GM19351 (cell line): ENCODE results near the gene PLCH1.

Experiments used
- ATAC-seq: cut with Tn5 transposase; IDR thresholded peaks from one replicate; pipeline ENCODE4 v1.9.1; 2021; ENCODE audit warnings: mild to moderate bottlenecking, moderate library complexity; ENCODE audit not compliant: unreplicated experiment

Gene PLCH1

GRCh38 chr3:155365178-155365783, 379.6 kb downstream of the PLCH1 start:
- no peak for ATAC-seq

- no peak for ATAC-seq
These were observed 380.4 kb downstream of the PLCH1 start for GRCh38 chr3:155364492-155364891.

DNA sequence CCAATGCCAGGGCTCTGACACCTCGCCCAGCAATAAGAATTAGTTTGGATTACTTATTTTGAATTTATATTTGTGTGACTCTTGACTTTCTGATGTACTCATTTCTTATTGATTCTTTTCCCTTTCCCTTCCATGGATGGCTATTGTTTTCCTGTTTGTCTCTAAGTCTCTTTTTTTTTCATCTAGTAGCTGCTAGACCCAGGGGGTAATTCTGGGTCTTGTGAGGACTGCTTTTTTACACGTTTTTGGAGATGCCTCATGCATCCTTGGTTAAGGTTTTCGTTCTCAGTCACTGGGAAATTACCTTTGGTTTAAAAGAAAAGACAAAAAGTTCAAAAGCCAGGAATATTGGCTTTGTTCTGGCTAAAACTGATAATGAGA, 381.2 kb downstream of the PLCH1 start:
- no peak for ATAC-seq

GRCh38 chr3:155362808-155363689, 381.8 kb downstream of the PLCH1 start:
- no peak for ATAC-seq

DNA sequence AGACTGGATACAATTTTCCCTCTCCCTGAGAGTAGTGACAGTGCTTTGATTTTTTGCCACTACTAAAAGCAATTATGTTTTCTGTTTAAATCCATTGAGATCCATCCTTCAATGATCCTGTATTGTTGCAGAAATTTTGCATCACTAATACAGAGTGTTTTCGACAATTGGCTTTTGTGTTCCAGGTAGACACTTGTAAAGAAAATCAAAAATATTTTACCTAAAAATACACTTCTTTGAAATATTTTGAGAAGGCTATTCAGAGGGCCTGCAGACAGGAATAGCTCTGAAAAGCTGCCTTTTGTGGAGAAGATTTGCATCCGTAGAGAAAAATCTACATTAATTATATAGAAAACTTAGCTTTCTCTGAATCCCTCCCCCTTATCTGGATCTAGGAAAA, 384.6 kb downstream of the PLCH1 start:
- no peak for ATAC-seq

DNA sequence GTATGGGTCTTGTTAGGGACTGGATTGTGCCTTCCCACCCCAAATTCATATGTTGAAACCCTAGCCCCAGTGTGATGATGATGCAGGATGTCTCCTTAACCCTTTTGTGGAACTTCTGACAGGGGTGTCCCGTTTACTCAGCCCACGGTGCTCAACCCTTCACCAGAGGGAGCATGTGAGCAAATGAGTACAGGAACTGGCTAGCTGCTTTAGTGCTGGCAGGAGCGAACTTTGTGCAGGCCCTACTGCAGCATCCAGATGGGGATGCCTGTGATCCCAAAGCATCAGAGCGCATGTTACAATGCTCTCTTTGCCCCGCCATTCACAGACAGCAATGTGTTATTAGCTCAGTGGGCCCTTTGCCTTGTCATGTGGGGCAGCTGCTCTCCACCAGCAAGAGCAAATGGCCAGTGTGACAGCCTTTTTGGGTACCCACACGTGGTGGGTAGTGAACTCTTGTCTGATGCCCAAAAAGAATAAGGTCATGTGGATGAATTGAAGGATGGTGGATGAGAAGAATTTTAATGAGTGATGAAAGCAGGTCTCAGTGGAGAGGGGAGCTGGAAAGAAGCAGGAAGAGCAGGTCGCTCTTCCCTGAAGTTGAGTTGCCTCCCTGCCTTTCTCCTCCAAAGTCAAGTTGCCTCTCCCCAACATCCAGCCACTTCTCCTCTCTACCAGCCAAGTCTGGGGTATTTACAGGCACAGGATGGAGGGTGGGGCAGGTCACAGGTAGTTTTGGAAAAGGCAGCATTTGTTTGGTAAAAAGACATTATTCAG, 388.1 kb downstream of the PLCH1 start:
- no peak for ATAC-seq

DNA sequence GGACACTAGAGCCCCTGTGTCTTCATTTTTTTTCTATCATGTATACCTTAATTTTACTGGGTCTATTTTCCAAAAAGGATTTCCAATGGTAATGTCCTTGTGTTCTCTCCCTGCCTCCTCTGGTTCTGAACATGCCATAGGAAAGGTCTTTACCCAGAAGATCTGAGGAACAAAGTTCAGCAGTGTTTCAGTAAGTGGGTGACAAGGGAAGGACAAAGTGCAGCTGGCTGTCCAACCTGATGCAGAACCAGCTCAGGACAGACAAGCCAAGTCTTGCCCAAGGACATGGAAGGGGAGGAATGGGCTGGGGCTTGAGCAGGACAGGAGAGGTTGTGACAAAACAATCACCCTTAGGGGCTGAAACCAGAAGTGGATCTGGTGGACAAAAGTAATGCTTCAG, 390.2 kb downstream of the PLCH1 start:
- ATAC-seq = no peak

- peak; percentile 58 for ATAC-seq
These were observed 391.9 kb downstream of the PLCH1 start for GRCh38 chr3:155352900-155353490.

DNA sequence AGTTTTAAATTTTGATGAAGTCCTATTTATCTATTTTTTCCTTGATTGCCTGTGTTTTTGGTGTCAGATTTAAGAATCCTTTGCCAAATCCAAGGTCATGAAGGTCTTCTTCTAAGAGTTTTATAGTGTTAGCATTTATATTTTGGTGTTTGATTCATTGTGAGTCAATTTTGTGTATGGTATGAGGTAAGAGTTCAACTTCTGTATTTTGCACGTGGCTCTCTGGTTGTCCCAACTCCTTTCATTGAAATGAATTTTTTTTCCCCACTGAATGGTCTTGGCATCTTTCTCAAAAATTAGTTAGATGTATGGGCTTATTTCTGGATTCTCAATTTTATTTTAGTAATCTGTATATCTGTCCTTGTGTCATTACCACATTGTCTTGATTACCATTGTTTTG, 394.3 kb downstream of the PLCH1 start:
- no peak for ATAC-seq

DNA sequence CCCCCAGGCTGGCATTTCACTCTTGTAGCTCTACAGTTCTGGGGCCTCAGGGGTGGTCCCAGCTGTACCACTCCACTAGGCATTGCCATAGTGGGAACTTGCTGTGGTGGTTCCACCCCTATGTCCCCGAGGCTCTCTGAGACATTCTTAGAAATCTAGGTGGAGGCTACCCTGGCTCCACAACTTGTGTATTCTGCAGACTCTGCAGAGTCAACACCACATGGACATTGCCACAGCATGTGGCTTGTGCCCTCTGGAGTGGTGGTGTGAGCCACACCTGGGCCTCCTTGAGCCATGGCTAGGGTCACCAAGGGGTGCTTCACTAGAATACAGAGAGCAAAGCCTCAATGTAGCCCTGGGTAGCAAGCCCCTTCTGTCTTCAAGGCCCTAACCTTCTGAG, 397.0 kb downstream of the PLCH1 start:
- ATAC-seq = no peak

DNA sequence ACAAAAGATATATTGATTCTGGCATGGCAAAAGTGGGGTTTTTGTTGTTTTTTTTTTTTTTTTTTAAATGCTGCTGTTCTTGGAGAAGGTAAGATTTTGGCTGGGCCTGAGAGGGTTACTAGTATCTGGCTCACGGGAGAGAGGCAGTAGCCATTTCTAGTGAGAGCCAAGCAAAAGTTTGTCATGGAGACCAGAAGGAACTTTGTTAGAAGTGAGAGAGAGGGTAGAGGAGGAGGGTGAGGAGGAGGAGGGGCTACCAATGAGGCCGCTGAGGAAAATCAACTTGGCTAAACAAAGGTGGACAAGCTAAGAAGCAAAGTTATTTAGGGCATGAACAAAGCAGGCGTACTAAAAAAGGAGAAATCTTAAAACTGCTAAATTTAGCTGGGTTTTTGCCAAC, 402.5 kb downstream of the PLCH1 start:
- no peak for ATAC-seq

DNA sequence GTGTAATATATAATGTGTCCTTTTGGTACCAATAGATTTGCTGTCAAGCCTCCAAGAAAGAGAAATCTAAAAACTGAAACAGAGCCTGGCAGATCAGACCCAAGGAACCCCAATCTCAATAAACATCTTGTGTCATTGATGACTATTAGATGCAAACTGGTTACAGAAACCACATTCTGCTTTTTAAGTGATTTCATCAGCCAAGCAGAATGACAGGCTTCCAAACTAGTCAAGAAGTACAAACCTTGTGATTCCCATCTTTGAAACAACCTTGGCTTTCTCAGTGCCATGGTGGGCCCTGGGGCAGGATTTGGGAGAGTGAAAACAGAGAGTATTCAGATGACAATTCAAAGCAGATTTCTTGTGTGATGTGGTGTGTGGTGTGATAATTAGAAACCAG, 405.8 kb downstream of the PLCH1 start:
- ATAC-seq = no peak

DNA sequence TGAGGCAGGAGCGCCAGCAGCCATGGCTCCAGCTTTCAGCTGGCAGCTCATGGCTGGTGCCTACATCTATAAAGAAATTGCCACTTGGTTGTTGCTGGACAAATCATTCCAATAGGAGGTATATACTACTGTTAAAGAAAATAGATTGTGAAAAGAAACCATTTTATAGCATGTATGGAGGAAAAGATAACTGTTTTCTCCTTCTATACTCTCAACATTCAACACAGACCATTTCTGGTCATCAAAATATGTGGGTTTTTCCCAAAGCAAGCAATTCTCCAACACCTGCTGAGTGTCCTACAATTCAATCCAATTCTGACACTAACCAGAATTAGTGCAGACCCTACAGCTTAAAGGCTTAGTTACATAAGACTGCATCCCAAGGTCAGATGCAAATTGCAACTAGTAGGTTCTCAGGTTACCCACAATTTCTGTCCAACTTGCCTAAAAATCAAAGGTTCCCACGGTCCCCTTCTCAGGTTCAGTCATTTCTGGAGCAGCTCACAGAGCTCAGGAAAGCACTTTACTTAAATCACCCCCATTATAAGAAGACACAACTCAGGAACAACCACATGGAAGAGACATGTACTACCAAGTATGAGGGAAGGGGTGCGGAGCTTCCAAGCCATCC, 409.0 kb downstream of the PLCH1 start:
- peak; percentile 51 for ATAC-seq

DNA sequence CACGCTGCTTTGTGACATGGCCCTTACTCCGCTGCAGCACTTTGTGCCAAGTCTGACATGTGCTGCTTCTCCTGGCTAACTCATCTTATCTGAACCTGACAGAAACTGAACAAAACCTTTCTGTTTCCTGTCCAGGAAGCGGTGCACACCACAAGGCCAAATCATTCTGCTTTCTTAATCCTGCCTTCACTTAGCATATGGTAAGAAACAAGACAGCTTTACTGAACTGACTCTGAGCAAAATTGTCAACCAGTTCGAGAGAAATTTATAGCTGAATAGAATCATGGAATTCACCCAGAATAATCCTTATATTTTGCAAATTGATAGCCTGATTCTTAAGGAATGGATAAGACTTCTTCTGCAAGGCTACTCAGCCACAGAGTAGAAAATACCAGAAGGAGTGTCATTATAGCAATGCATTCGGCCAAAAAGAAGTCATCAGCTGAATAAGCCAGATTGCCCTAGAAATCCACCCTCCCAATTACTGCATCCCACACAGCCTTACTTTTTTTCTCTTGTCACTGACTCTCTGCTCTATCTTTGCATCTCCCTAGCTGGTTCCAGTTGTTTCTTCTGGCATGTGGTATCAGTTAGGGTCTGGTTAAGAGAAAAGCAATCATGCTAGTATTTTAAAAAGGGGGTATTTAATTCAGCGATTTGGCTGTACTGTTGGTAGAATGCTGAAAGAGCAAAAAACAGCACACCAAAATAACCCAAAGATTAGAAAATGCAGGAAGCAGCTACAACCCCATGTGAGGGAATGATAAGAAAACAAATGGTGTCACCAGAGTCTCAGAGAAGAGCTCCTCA, 409.8 kb downstream of the PLCH1 start:
- ATAC-seq = peak; percentile 96

GRCh38 chr3:155334215-155334913, 410.5 kb downstream of the PLCH1 start:
- ATAC-seq = no peak

DNA sequence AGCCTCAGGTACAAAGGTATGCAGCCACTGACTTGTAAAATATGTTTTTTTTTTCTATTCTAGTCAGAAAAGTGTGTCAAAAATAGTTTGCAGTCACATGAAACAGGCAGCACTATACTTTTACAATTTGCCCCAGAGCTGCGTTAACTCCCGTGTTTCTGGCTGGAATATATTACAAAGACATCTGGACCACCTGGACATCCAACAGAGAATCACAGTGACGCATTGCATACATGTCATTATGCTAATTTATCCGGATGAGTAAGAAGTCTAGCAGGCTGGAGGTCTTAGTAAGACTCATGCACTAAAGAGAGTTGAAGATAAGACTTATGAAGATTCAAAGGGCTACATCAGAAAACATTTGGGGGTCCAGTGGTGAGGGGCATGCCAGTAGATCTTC, 412.2 kb downstream of the PLCH1 start:
- no peak for ATAC-seq

- no peak for ATAC-seq
These were observed 413.8 kb downstream of the PLCH1 start for GRCh38 chr3:155331078-155331477.

DNA sequence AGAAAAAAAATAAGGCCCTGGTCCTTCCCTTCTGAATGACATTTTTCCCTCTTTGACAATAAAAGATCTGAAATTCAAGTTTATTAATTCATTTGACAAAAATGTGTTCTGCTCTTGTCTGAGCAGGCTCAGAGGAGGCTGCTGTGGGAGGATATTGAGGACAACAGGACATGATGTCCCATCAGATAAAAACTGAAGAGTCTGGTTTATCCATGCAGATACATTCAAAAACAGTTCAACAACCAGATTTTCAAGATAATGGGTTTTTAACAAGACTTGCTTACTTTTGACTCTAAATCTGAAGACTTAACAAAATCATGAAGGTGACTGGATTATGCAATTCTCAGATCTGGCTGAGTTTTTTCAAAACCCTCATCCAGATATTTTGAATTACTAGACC, 414.5 kb downstream of the PLCH1 start:
- no peak for ATAC-seq

DNA sequence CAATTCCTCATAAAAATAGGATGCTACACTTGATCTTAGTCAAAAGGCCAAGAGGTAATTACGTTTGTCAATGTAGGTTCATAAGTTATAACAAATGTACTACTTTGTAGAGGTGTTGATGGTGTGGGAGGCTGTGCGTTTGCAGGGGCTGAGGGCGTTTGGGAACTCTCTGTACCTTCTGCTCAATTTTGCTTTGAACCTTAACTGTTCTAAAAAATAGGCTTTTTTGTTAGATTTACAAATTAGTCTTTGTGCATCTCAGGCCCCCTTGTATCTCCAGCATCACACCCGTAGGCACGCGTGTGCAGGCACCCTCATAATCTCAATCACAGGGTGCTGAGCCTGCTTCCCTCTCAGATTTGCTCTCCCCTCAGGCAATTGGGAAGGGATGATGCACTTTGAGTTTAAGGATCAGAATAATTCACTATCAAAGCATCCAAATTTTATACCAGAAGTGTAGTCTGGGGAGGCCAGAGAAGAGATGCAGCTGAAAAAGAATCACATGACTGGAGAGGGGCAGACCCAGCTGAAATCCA, 415.3 kb downstream of the PLCH1 start:
- no peak for ATAC-seq
